LNCaP clone FGC (cell line): ENCODE data around the gene UBR4.
A peak's percentile ranks its signal among the peaks of the same experiment; 100 is the strongest.
"Not testable (repeated sequence)": the region's sequence is repeated elsewhere in the genome, so short reads cannot be mapped to it uniquely, and the experiment has no call there.

Experiments
- DNase-seq: peaks from one replicate; pipeline ENCODE4 v3.0.0-alpha.2; 2011; ENCODE audit warnings: low read depth
- H3K4me3 ChIP-seq: 2 replicates; pipeline ENCODE4 v1.5.1; 2011; ENCODE audit warnings: mild to moderate bottlenecking, low read depth, low read length, control low read depth
- TF ChIP-seq, protein P1 (sequence below): IDR thresholded peaks from 2 replicates; pipeline ENCODE4 v1.5.1; 2012; ENCODE audit warnings: mild to moderate bottlenecking; ENCODE audit not compliant: control insufficient read depth, insufficient read depth; ENCODE audit errors: extremely low read depth

Gene UBR4

GRCh38 chr1:19251305-19252196 is 41.5 kb upstream of the UBR4 start, which contains the start of the genes EMC1 and MRTO4:
TSS of gene EMC1 (minus strand) at chr1:19251524. CDS start at chr1:19251509, 15 bp downstream.
TSS of gene MRTO4 (plus strand) at chr1:19251805. CDS start at chr1:19251836, 31 bp downstream.
- peak within 1 kb of the TSS; percentile 90 for H3K4me3 ChIP-seq
- DNase-seq, result no peak
- TF ChIP-seq, protein P1, sequence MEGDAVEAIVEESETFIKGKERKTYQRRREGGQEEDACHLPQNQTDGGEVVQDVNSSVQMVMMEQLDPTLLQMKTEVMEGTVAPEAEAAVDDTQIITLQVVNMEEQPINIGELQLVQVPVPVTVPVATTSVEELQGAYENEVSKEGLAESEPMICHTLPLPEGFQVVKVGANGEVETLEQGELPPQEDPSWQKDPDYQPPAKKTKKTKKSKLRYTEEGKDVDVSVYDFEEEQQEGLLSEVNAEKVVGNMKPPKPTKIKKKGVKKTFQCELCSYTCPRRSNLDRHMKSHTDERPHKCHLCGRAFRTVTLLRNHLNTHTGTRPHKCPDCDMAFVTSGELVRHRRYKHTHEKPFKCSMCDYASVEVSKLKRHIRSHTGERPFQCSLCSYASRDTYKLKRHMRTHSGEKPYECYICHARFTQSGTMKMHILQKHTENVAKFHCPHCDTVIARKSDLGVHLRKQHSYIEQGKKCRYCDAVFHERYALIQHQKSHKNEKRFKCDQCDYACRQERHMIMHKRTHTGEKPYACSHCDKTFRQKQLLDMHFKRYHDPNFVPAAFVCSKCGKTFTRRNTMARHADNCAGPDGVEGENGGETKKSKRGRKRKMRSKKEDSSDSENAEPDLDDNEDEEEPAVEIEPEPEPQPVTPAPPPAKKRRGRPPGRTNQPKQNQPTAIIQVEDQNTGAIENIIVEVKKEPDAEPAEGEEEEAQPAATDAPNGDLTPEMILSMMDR, result no peak

GRCh38 chr1:19250629-19251304 is 40.7 kb upstream of the UBR4 start:
- peak overlapping the region; percentile 90 for H3K4me3 ChIP-seq
- no peak for DNase-seq
- TF ChIP-seq, protein P1, result no peak

GRCh38 chr1:19240673-19241538 is 30.8 kb upstream of the UBR4 start:
- H3K4me3 ChIP-seq, result no peak overlapping the region
- DNase-seq, result no peak
- TF ChIP-seq, protein P1, result peak; percentile 83

DNA sequence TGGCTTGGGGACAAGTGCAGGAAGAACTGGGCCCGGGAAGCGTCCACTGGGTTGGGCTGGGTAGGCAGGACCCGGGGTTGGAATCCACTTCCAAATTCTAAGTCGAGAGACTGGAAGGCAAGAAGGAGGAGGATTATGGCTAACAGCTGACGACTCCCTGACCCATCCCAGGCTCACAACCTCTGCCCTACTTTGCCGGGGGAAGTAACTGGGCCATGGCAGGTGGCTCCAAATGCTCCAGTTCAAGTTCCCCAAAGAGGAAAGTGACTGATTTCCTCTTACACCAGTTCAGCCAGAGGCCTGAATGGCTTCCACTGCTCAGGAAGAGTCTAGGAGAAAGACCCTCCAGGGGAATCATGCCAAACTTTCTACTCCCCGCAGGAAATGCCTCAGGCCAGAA is 29.8 kb upstream of the UBR4 start:
- TF ChIP-seq, protein P1, result no peak
- no peak for DNase-seq
- H3K4me3 ChIP-seq, result no peak overlapping the region

DNA sequence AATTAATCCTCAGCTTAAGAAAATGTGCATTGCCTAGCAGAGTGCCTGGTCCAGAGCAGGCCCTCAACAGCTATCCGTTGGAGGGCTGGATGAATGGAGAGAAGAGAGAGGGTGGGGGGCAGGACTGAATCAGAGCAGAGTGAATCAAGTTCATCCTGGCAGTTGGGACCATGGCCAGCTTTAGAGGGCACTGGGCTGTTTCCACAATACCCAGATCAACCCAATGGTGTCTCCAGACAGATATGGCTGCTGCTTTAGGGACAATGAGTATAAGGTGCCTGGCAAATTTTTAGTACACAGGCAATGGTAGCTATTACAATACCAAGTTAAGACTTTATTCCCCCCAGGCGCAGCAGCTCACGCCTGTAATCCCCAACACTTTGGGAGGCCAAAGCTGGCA is 24.2 kb upstream of the UBR4 start:
- TF ChIP-seq, protein P1, result no peak
- no peak for DNase-seq
- H3K4me3 ChIP-seq, result no peak overlapping the region

GRCh38 chr1:19232524-19232846 is 22.4 kb upstream of the UBR4 start:
- H3K4me3 ChIP-seq, result no peak overlapping the region
- DNase-seq, result peak; percentile 44
- TF ChIP-seq, protein P1, result no peak

DNA sequence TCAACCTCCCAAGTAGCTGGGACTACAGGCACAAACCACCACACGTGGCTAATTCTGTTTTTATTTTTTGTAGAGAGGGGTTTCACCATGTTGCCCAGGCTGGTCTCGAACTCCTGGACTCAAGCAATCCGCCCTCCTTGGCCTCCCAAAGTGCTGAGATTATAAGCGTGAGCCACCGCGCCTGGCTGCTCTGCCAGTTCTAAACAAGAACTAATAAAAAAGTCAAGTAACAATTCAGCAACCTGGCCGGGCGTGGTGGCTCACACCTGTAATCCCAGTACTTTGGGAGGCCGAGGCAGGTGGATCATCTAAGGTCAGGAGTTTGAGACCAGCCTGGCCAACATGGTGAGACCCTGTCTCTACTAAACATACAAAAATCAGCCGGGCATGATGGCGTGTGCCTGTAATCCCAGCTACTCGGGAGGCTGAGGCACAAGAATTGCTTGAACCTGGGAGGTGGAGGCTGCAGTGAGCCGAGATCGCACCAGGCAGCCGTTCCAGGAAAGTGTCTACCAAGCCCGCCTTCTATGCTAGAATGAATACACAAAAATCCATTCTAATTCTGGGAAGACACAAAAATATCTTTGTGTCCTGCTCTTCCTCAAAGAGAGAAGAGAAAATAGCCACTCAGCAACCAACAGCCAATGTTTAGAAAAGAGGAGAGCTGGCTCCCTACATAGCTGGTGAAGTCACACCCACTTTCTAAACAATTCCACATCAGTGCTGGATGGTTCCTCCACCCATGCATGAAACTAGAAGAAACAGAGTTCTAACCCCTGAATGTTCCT is 21.9 kb upstream of the UBR4 start:
- not testable (repeated sequence) for H3K4me3 ChIP-seq

More for the DNA sequence above, 21.9 kb upstream of the UBR4 start:
- DNase-seq, result not testable (repeated sequence)
